ENCODE data around the gene FBXO39. TPM values are rescaled to one million over a fixed set of nuclear protein-coding genes. Genes with fewer than 3 reads are reported as not detected.
A peak's percentile ranks its signal among the peaks of the same experiment; 100 is the strongest.

The FBXO39 gene
- not detected in 2 replicates for total RNA-seq (2012; rRNA removed)
- polyA plus RNA-seq (2012; rRNA removed): not detected in 2 replicates
- polyA plus RNA-seq (2012; cell fraction: cytosol; rRNA removed): not detected in 2 replicates
- not detected in 2 replicates for polyA plus RNA-seq (2012; cell fraction: nucleus; rRNA removed; ENCODE audit: low replicate concordance)
- percentile 26 among the genes with signal in this experiment for Bru-seq, nascent RNA
- percentile 26 among the genes with signal in this experiment for BruChase-seq, experiment 1, labeled RNA remaining after a 6-hour chase
- percentile 24 among the genes with signal in this experiment for BruChase-seq, experiment 2, labeled RNA remaining after a 2-hour chase
- long read RNA-seq: 0 reads

GRCh38 chr17:6775871-6776405, at the start of gene FBXO39:
FBXO39 (plus strand) TSS chr17:6776215; CDS start chr17:6779869, 3,654 bp downstream.
- Histone ChIP-seq H2BK20ac (ENCODE audit: low read depth, low read length) (no peak within 1 kb of the TSS), H3K9me1 (ENCODE audit: insufficient read depth, low read length) (no peaks in the 10 kb centered on the region), H2AK9ac (replicated peaks; ENCODE audit: low read depth, low read length, poor library complexity) (no peak within 1 kb of the TSS), H4K5ac (ENCODE audit: low read depth, low read length) (no peak within 1 kb of the TSS), H3K23ac (ENCODE audit: low read depth, low read length) (no peak within 1 kb of the TSS), H3K18ac (ENCODE audit: low read depth, low read length) (no peak within 1 kb of the TSS), H2BK5ac (ENCODE audit: low read depth, low read length, poor library complexity, severe bottlenecking) (no peak within 1 kb of the TSS), H2BK15ac (ENCODE audit: low read depth, low read length) (no peak within 1 kb of the TSS), H3K79me1 (ENCODE audit: low read depth in 1 of 2, low read length in 2 of 2) (no peaks in the 10 kb centered on the region), H2AFZ (replicated peaks; ENCODE audit: low read length, poor library complexity) (no peak within 1 kb of the TSS), H3K4me1 (ENCODE audit: control insufficient read depth, insufficient read depth, low read length) (no peaks in the 10 kb centered on the region), H2BK120ac (ENCODE audit: low read depth, low read length) (no peak within 1 kb of the TSS), H3K4ac (ENCODE audit: low read depth, low read length) (no peak within 1 kb of the TSS), H3K27me3 (ENCODE audit: control insufficient read depth, insufficient read depth, low read length) (peaks cover 32% of the 10 kb centered on the region), H3K56ac (ENCODE audit: extremely low read depth, insufficient read depth, low read length) (no peak within 1 kb of the TSS), H3K14ac (replicated peaks; ENCODE audit: low read depth, low read length) (no peak within 1 kb of the TSS), H4K91ac (ENCODE audit: insufficient read depth, low read depth, low read length) (no peak within 1 kb of the TSS), H3K4me2 (ENCODE audit: low read depth, low read length) (no peak within 1 kb of the TSS), H3K4me3 (ENCODE audit: insufficient read depth, low read depth, low read length) (no peak within 1 kb of the TSS), H4K20me1 (ENCODE audit: insufficient read depth, low read length) (no peaks in the 10 kb centered on the region), H2AK5ac (ENCODE audit: low read depth, low read length) (no peak within 1 kb of the TSS), H3K36me3 (ENCODE audit: control insufficient read depth, insufficient read depth, low read length) (no peaks in the 10 kb centered on the region), H4K8ac (ENCODE audit: low read depth in 2 of 2, low read length in 2 of 2) (no peak within 1 kb of the TSS), H3K9ac (ENCODE audit: low read depth, low read length) (no peak within 1 kb of the TSS), H3K9me3 (ENCODE audit: control insufficient read depth, insufficient read depth, low read length) (peaks cover 2% of the 10 kb centered on the region), H3K27ac (ENCODE audit: insufficient read depth, low read length) (no peak within 1 kb of the TSS)
- TF ChIP-seq SMC3 (IDR thresholded peaks at IDR 0.05; ENCODE audit: low read depth, low read length) (no peak), USF2 (IDR thresholded peaks at IDR 0.05; ENCODE audit: low read depth, low read length) (no peak), MXI1 (IDR thresholded peaks at IDR 0.05; ENCODE audit: borderline replicate concordance, low read depth, low read length) (no peak), CTCF (conservative IDR thresholded peaks at IDR 0.05; ENCODE audit: low read depth, low read length) (no peak), ELK1 (IDR thresholded peaks at IDR 0.05; ENCODE audit: borderline replicate concordance, low read depth, low read length) (no peak), MAFK (IDR thresholded peaks at IDR 0.05; ENCODE audit: low read depth, low read length) (no peak), RAD21 (IDR thresholded peaks at IDR 0.05; ENCODE audit: low read length) (no peak), NFE2L2 (IDR thresholded peaks at IDR 0.05; ENCODE audit: low read depth, low read length) (no peak), CHD1 (IDR thresholded peaks at IDR 0.05; ENCODE audit: low read depth, low read length) (no peak), RCOR1 (IDR thresholded peaks at IDR 0.05; ENCODE audit: insufficient replicate concordance, low read length) (no peak), BHLHE40 (IDR thresholded peaks at IDR 0.05; ENCODE audit: low read depth, low read length) (no peak), FOS (IDR thresholded peaks at IDR 0.05; ENCODE audit: low read depth, low read length) (no peak), POLR2A (IDR thresholded peaks at IDR 0.05; ENCODE audit: low read depth, low read length) (no peak), MAZ (IDR thresholded peaks at IDR 0.05; ENCODE audit: borderline replicate concordance, low read depth, low read length) (no peak)
- intact Hi-C loops (cut with micrococcal nuclease): no loop called here
- no TSS peak for BruUV-seq (replicated peaks)
- WGBS, 2 experiments (ENCODE audit: extremely low coverage in 2 of 2, insufficient read length in 1 of 2): 3% methylated on average over 29 of the region's 49 CpGs; no CpG with 5 or more reads in 1 of the 2 experiments
- dilution Hi-C loops (cut with HindIII; ENCODE audit: low sequenced_read_pairs, unreplicated experiment): no loop called here
- DNase-seq (no peak), ATAC-seq (ENCODE audit: low read depth) (0 out of 2 replicates have a peak, but pooled peaks have one; percentile 32)
- ChIA-PET POLR2A (ENCODE audit: unreplicated experiment) (no interaction called here), CTCF (no interaction called here)
- in situ Hi-C loops (cut with MboI; ENCODE audit: low sequenced_read_pairs): no loop called here
